HCT116 (cell line): ENCODE results near the gene HLA-E. TPM values are rescaled to one million over a fixed set of nuclear protein-coding genes. Genes with fewer than 3 reads are reported as not detected.

ENCODE experiments used
- ATAC-seq: fragments of 200-7000 bp; cut with Tn5 transposase; 2 replicates; pipeline ENCODE4 v1.9.1; 2020; ENCODE audit warnings: mild to moderate bottlenecking, moderate library complexity
- BruUV-seq: library from RNA; stranded (reverse); fragments of 400-500 nt; replicated peaks from 2 replicates; lab custom pipeline; 2021; lab: Mats Ljungman, UMichigan
- CTCF ChIA-PET: fragments of 300-600 bp; sonication (Branson Sonifier 250); formaldehyde crosslinking; loops from one replicate; lab custom pipeline; 2021; ENCODE audit warnings: antibody characterized with exemption; lab: Charles Lee
- POLR2A ChIA-PET: fragments of 300-600, 350-600 bp; sonication (Branson Sonifier 250); formaldehyde crosslinking; loops from one replicate; lab custom pipeline; 2021; ENCODE audit warnings: antibody characterized with exemption; lab: Charles Lee
- RAD21 ChIA-PET, 2 experiments: fragments of 300-600 bp; sonication (Branson Sonifier 250); formaldehyde crosslinking; loops; one replicate each; lab custom pipeline; 2023; ENCODE audit warnings: low total read pairs in 2 of 2; ENCODE audit not compliant: uncharacterized antibody in 2 of 2, unreplicated experiment in 2 of 2, low non-redundant PET in 1 of 2; lab: Charles Lee
- DNase-seq: peaks from one replicate; pipeline ENCODE4 v3.0.0-alpha.2; 2010; ENCODE audit warnings: low read depth, low spot score
- H2AFZ ChIP-seq: fragments of 200-600 bp; shearing (Covaris generic), sonication (generic); 2 replicates; pipeline ENCODE4 v1.6.1; 2017; ENCODE audit warnings: low read depth, mixed run types, mixed read lengths, antibody characterized with exemption, low read length; ENCODE audit not compliant: poor library complexity, severe bottlenecking
- H3K27ac ChIP-seq: 2 replicates; pipeline ENCODE4 v1.5.1; 2012; ENCODE audit warnings: low read depth, low read length
- H3K27me3 ChIP-seq: fragments of 200-600 bp; sonication (generic); 2 replicates; pipeline ENCODE4 v1.6.1; 2016; ENCODE audit warnings: mixed run types, low read length, mixed read lengths; ENCODE audit not compliant: insufficient read depth
- H3K36me3 ChIP-seq, 2 experiments: fragments of 200-500 bp in 1 of 2; fragments of 200-600 bp in 1 of 2; sonication (Bioruptor generic) in 1 of 2; sonication (generic) in 1 of 2; 2 replicates each; pipeline versions ENCODE4 v1.5.1 to v1.6.1; 2014 to 2016; ENCODE audit warnings: low read length in 2 of 2, inconsistent platforms in 1 of 2, mixed read lengths in 1 of 2, mixed run types in 1 of 2; ENCODE audit not compliant: insufficient read depth in 2 of 2, control insufficient read depth in 1 of 2
- H3K4me1 ChIP-seq, 2 experiments: fragments of 200-600 bp in 1 of 2; sonication (generic) in 1 of 2; 2 replicates each; pipeline versions ENCODE4 v1.5.1 to v1.6.1; 2012 to 2017; ENCODE audit warnings: low read length in 2 of 2, inconsistent platforms in 1 of 2, mild to moderate bottlenecking in 1 of 2, mixed read lengths in 1 of 2, mixed run types in 1 of 2, moderate library complexity in 1 of 2; ENCODE audit not compliant: insufficient read depth in 2 of 2, control insufficient read depth in 1 of 2
- H3K4me2 ChIP-seq: fragments of 200-600 bp; sonication (generic); 2 replicates; pipeline ENCODE4 v1.6.1; 2017; ENCODE audit warnings: mixed run types, low read length, mixed read lengths
- H3K4me3 ChIP-seq, 2 experiments: fragments of 200-600 bp in 1 of 2; sonication (generic) in 1 of 2; replicated peaks in 1 of 2; 2 replicates each; pipeline ENCODE4 v1.5.1; 2011 to 2016; ENCODE audit warnings: low read length in 2 of 2, control low read depth in 1 of 2, low read depth in 1 of 2, mild to moderate bottlenecking in 1 of 2, mixed read lengths in 1 of 2, mixed run types in 1 of 2
- H3K79me2 ChIP-seq: fragments of 200-600 bp; sonication (generic); 2 replicates; pipeline ENCODE4 v1.6.1; 2017; ENCODE audit warnings: mild to moderate bottlenecking, mixed run types, low read length, moderate library complexity, mixed read lengths; ENCODE audit not compliant: insufficient read depth
- H3K9ac ChIP-seq: fragments of 200-600 bp; sonication (generic); 2 replicates; pipeline ENCODE4 v1.6.1; 2016; ENCODE audit warnings: low read length, mixed read lengths
- H3K9me2 ChIP-seq: fragments of 200-600 bp; sonication (generic), shearing (Covaris generic); 2 replicates; pipeline ENCODE4 v1.6.1; 2017; ENCODE audit warnings: mixed run types, mild to moderate bottlenecking, moderate library complexity; ENCODE audit not compliant: insufficient read depth
- H3K9me3 ChIP-seq, 2 experiments: fragments of 200-500 bp in 1 of 2; fragments of 200-600 bp in 1 of 2; sonication (Bioruptor generic) in 1 of 2; sonication (generic) in 1 of 2; 2 replicates each; pipeline ENCODE4 v1.6.1; 2014 to 2017; ENCODE audit warnings: low read length in 2 of 2, mixed read lengths in 2 of 2, inconsistent platforms in 1 of 2, low read depth in 1 of 2, mild to moderate bottlenecking in 1 of 2, mixed run types in 1 of 2, moderate library complexity in 1 of 2; ENCODE audit not compliant: control insufficient read depth in 1 of 2, insufficient read depth in 1 of 2
- H4K20me1 ChIP-seq: fragments of 200-600 bp; sonication (generic), shearing (Covaris generic); 2 replicates; pipeline ENCODE4 v1.6.1; 2017; ENCODE audit warnings: mixed run types, mild to moderate bottlenecking, moderate library complexity; ENCODE audit not compliant: insufficient read depth
- CBX3 ChIP-seq: IDR thresholded peaks from 2 replicates; pipeline ENCODE4 v1.6.1; 2012; ENCODE audit warnings: low read depth
- CEBPB ChIP-seq: IDR thresholded peaks from 2 replicates; pipeline ENCODE4 v1.6.1; 2012; ENCODE audit warnings: low read depth
- ELF1 ChIP-seq: IDR thresholded peaks from 2 replicates; pipeline ENCODE4 v1.6.1; 2012; ENCODE audit warnings: low read depth, borderline replicate concordance
- POLR2A ChIP-seq: IDR thresholded peaks from 2 replicates; pipeline ENCODE4 v1.7.0; 2011; ENCODE audit warnings: borderline replicate concordance; ENCODE audit not compliant: insufficient read depth, insufficient read length; ENCODE audit errors: extremely low read depth
- POLR2AphosphoS5 ChIP-seq: IDR thresholded peaks from 2 replicates; pipeline ENCODE4 v1.6.1; 2011; ENCODE audit warnings: mild to moderate bottlenecking, low read depth, low read length, moderate library complexity
- RAD21 ChIP-seq: IDR thresholded peaks from 2 replicates; pipeline ENCODE4 v1.6.1; 2012; ENCODE audit warnings: low read depth, mild to moderate bottlenecking
- SIN3A ChIP-seq: IDR thresholded peaks from 2 replicates; pipeline ENCODE4 v1.6.1; 2012; ENCODE audit warnings: low read depth
- SP1 ChIP-seq: IDR thresholded peaks from 2 replicates; pipeline ENCODE4 v1.6.1; 2012; ENCODE audit warnings: low read depth
- SRF ChIP-seq: IDR thresholded peaks from 2 replicates; pipeline ENCODE4 v1.6.1; 2012; ENCODE audit warnings: low read depth
- TCF7L2 ChIP-seq: IDR thresholded peaks from 2 replicates; pipeline ENCODE4 v1.7.0; 2011; ENCODE audit warnings: borderline replicate concordance, inconsistent platforms; ENCODE audit not compliant: insufficient read depth, insufficient read length; ENCODE audit errors: extremely low read depth
- YY1 ChIP-seq: IDR thresholded peaks from 2 replicates; pipeline ENCODE4 v1.6.1; 2011; ENCODE audit warnings: low read length, low read depth, moderate library complexity, mild to moderate bottlenecking; ENCODE audit not compliant: insufficient replicate concordance; ENCODE audit errors: extremely low read depth
- ZBTB33 ChIP-seq: IDR thresholded peaks from 2 replicates; pipeline ENCODE4 v1.6.1; 2011; ENCODE audit warnings: mild to moderate bottlenecking, low read length, moderate library complexity; ENCODE audit not compliant: insufficient replicate concordance; ENCODE audit errors: extremely low read depth
- ZFX ChIP-seq: fragments of 450-650 bp; IDR thresholded peaks from 2 replicates; pipeline ENCODE4 v1.6.1; 2017
- ZNF274 ChIP-seq: fragments of 200-500 bp; sonication (Bioruptor generic); IDR thresholded peaks from 2 replicates; pipeline ENCODE4 v1.6.1; 2014; ENCODE audit warnings: mild to moderate bottlenecking, low read depth, low read length, inconsistent platforms
- intact Hi-C: fragments of 100-400 bp; cut with micrococcal nuclease; formaldehyde crosslinking; loops from 2 replicates; pipeline ENCODE4 v1.10.0; 2022
- total RNA-seq: library from RNA; stranded (reverse); gene quantifications from one replicate; pipeline ENCODE4 v1.2.1, GENCODE V29; 2021; ENCODE audit not compliant: unreplicated experiment
- TF ChIP-seq, protein P1 (sequence below): IDR thresholded peaks from 2 replicates; pipeline ENCODE4 v1.6.1; 2012

The HLA-E gene
- total RNA-seq, 1 experiment from 2014 or later, result 108 TPM

DNA sequence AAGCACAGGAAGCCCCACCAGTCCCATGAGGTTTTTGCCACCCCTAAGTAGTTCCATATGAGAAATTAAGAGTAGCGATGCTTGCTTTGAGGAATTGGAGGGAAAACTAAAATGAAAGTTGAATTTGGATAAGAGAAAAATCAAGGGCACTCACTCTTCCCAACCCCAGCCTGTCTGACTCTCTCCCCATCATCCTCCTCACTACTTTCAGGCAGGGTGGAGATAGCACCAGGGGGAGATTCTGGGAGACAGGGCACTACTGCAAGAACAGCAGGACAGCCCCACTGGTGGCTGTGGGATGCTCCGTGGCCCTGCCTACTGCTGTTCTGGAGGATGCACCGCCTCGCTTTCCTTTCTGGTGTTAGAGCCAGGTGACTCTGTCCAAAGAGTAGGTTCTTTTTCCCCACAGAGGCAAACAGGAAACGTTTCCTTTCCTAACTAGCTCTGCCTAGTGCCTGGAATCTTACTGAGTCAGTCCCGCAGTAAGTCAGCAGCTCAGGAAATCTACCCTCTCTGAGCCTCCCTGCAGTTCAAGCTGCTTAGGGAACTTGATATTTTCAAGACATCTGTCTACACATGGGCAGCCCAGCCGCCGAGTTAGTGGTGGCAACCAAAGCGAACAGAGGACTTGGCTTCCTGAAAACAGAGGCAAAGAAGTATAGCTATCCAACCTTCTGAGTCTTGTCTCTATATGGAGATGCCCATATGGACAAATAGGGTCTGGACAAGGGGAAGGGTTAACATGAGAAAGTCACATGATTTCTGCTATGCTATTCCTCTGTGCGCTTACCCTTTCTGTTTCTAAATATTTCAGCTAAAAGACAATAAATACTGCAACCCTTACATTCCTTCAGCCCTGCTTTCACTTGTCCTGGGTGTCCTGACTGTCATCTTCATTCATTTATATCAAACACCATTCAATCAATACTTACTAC lies 11.4 kb downstream of the HLA-E start:
- ChIA-PET RAD21 (no interaction called here), POLR2A (interaction anchor here (1.3 kb wide), 1 partner anchor 10 kb away, joined by 9 read pairs; no protein-coding TSS in a partner anchor), CTCF (interaction anchor here (2.0 kb wide), 1 partner anchor 41 kb away, joined by 7 read pairs; no protein-coding TSS in a partner anchor)
- H2AFZ ChIP-seq, result no peak overlapping the region
- H3K4me3 ChIP-seq, result no peak overlapping the region
- H3K79me2 ChIP-seq, result no peaks in the 10 kb centered on the region
- no peak for ATAC-seq
- peaks cover 0 to 6% of the 10 kb centered on the region in 2 experiments; a peak in 2 of 4 replicates for H3K4me1 ChIP-seq
- no peak overlapping the region for H3K27ac ChIP-seq
- H3K9ac ChIP-seq, result no peak overlapping the region
- DNase-seq, result no peak
- TF ChIP-seq ZFX (no peak), SRF (no peak), SIN3A (no peak), RAD21 (no peak), ELF1 (no peak), ZNF274 (no peak), POLR2A (no peak), ZBTB33 (no peak), SP1 (no peak), CBX3 (no peak), CEBPB (no peak), TCF7L2 (no peak), POLR2AphosphoS5 (no peak), YY1 (no peak)
- TF ChIP-seq, protein P1, sequence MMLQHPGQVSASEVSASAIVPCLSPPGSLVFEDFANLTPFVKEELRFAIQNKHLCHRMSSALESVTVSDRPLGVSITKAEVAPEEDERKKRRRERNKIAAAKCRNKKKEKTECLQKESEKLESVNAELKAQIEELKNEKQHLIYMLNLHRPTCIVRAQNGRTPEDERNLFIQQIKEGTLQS, result no peak
- no TSS peak for BruUV-seq
- H4K20me1 ChIP-seq, result no peaks in the 10 kb centered on the region
- H3K36me3 ChIP-seq, result no peaks in the 10 kb centered on the region
- no peaks in the 10 kb centered on the region for H3K9me2 ChIP-seq
- no peaks in the 10 kb centered on the region for H3K27me3 ChIP-seq
- intact Hi-C loops, result no loop called here
- H3K9me3 ChIP-seq, result no peaks in the 10 kb centered on the region
- no peak overlapping the region for H3K4me2 ChIP-seq
